Neuronal stem cell (in vitro differentiated cells): Measurements from ENCODE around the gene ACTL10.
A peak's percentile ranks its signal among the peaks of the same experiment; 100 is the strongest.

ENCODE experiments used
- DNase-seq: peaks from one replicate; pipeline ENCODE4 v3.0.0-alpha.2; 2013; ENCODE audit warnings: low spot score
- H2AFZ ChIP-seq: one replicate; pipeline ENCODE4 v1.6.1; 2013; ENCODE audit warnings: mild to moderate bottlenecking, low read length, inconsistent platforms
- H2AK5ac ChIP-seq: 2 replicates; pipeline ENCODE4 v1.6.1; 2013; ENCODE audit warnings: low read depth, mild to moderate bottlenecking, inconsistent platforms, low read length, moderate library complexity, mixed read lengths
- H2BK120ac ChIP-seq: 2 replicates; pipeline ENCODE4 v1.6.1; 2013; ENCODE audit warnings: low read depth, mild to moderate bottlenecking, inconsistent platforms, low read length, moderate library complexity, mixed read lengths
- H2BK12ac ChIP-seq: one replicate; pipeline ENCODE4 v1.6.1; 2013; ENCODE audit warnings: low read length, inconsistent platforms
- H2BK15ac ChIP-seq: 2 replicates; pipeline ENCODE4 v1.6.1; 2013; ENCODE audit warnings: mild to moderate bottlenecking, low read length, inconsistent platforms, mixed read lengths
- H2BK5ac ChIP-seq: one replicate; pipeline ENCODE4 v1.6.1; 2013; ENCODE audit warnings: inconsistent platforms, mild to moderate bottlenecking, low read length, moderate library complexity
- H3K14ac ChIP-seq: one replicate; pipeline ENCODE4 v1.6.1; 2013; ENCODE audit warnings: low read length, inconsistent platforms
- H3K18ac ChIP-seq: 2 replicates; pipeline ENCODE4 v1.6.1; 2013; ENCODE audit warnings: low read length, inconsistent platforms
- H3K23ac ChIP-seq: 2 replicates; pipeline ENCODE4 v1.6.1; 2013; ENCODE audit warnings: low read depth, mild to moderate bottlenecking, mixed read lengths, low read length, inconsistent platforms; ENCODE audit not compliant: poor library complexity
- H3K27ac ChIP-seq: replicated peaks from 3 replicates; pipeline ENCODE4 v1.5.1; 2013; ENCODE audit warnings: low read length, inconsistent platforms
- H3K27me3 ChIP-seq, 3 experiments: 2 replicates each; pipeline ENCODE4 v1.6.1; 2013; ENCODE audit warnings: low read length in 3 of 3, mild to moderate bottlenecking in 2 of 3, inconsistent platforms in 1 of 3, low read depth in 1 of 3, mixed read lengths in 1 of 3, moderate library complexity in 1 of 3; ENCODE audit not compliant: control insufficient read depth in 3 of 3, insufficient read depth in 3 of 3
- H3K36me3 ChIP-seq, 2 donors: replicated peaks in 1 of 2; 2 replicates each; pipeline ENCODE4 v1.6.1; 2013; ENCODE audit warnings: low read length in 2 of 2; ENCODE audit not compliant: control insufficient read depth in 2 of 2, insufficient read depth in 2 of 2
- H3K4ac ChIP-seq: 2 replicates; pipeline ENCODE4 v1.6.1; 2013; ENCODE audit warnings: inconsistent platforms, mild to moderate bottlenecking, low read length, moderate library complexity
- H3K4me1 ChIP-seq, 2 donors: 1 replicate in 1 of 2; 2 replicates in 1 of 2; pipeline ENCODE4 v1.6.1; 2013; ENCODE audit warnings: low read length in 2 of 2, low read depth in 1 of 2; ENCODE audit not compliant: control insufficient read depth in 2 of 2, insufficient read depth in 1 of 2
- H3K4me2 ChIP-seq: one replicate; pipeline ENCODE4 v1.6.1; 2013; ENCODE audit warnings: mild to moderate bottlenecking, low read length, inconsistent platforms; ENCODE audit not compliant: insufficient read depth, poor library complexity, severe bottlenecking
- H3K4me3 ChIP-seq, 2 donors: 2 replicates each; pipeline ENCODE4 v1.5.1; 2013; ENCODE audit warnings: low read length in 2 of 2, mild to moderate bottlenecking in 2 of 2, inconsistent platforms in 1 of 2, moderate library complexity in 1 of 2
- H3K79me1 ChIP-seq: one replicate; pipeline ENCODE4 v1.6.1; 2013; ENCODE audit warnings: low read depth, mild to moderate bottlenecking, inconsistent platforms, low read length, moderate library complexity
- H3K9ac ChIP-seq: one replicate; pipeline ENCODE4 v1.6.1; 2013; ENCODE audit warnings: mild to moderate bottlenecking, low read depth, low read length, inconsistent platforms; ENCODE audit not compliant: poor library complexity
- H3K9me3 ChIP-seq, 2 donors: replicated peaks in 1 of 2; 2 replicates each; pipeline versions ENCODE3 to v1.6.1; 2013; ENCODE audit warnings: low read length in 2 of 2, mild to moderate bottlenecking in 2 of 2, inconsistent platforms in 1 of 2, low read depth in 1 of 2, mixed read lengths in 1 of 2, moderate library complexity in 1 of 2; ENCODE audit not compliant: control insufficient read depth in 2 of 2, insufficient read depth in 1 of 2
- H4K8ac ChIP-seq: one replicate; pipeline ENCODE4 v1.6.1; 2013; ENCODE audit warnings: low read depth, mild to moderate bottlenecking, inconsistent platforms, low read length, moderate library complexity
- H4K91ac ChIP-seq: one replicate; pipeline ENCODE4 v1.6.1; 2013; ENCODE audit warnings: low read length, low read depth, mild to moderate bottlenecking, inconsistent platforms; ENCODE audit not compliant: poor library complexity
- WGBS, 2 donors: extraction: QIAGEN DNeasy Blood & Tissue Kit; methylation state at CpG; one replicate each; pipeline ENCODE4 v1.1.7; 2013; ENCODE audit warnings: missing lambda C conversion rate in 2 of 2, mixed read lengths in 1 of 2; ENCODE audit not compliant: insufficient read length in 2 of 2, insufficient replicate concordance in 1 of 2; ENCODE audit errors: extremely low coverage in 2 of 2; 5-methylcytosine and 5-hydroxymethylcytosine counted together

The ACTL10 gene

GRCh38 chr20:33686100-33686983, 19.6 kb downstream of the ACTL10 start, which contains the start of gene E2F1:
TSS of gene E2F1 (minus strand) at chr20:33686385. CDS start at chr20:33686264, 121 bp downstream.
- Histone ChIP-seq H4K8ac (no peak within 1 kb of the TSS), H2AFZ (peak within 1 kb of the TSS; percentile 84), H2BK12ac (peak within 1 kb of the TSS; percentile 0), H2BK15ac (peak within 1 kb of the TSS; percentile 69), H3K9ac (peak within 1 kb of the TSS; percentile 74), H3K4ac (peak within 1 kb of the TSS; percentile 77), H3K14ac (no peak within 1 kb of the TSS), H3K27ac (peak within 1 kb of the TSS; percentile 75), H2BK120ac (peak within 1 kb of the TSS; percentile 74), H3K79me1 (peaks cover 2% of the 10 kb centered on the region), H3K27me3 (peaks cover 0 to 12% (median 0%) of the 10 kb centered on the region in 3 experiments), H3K9me3 (no peaks in the 10 kb centered on the region), H2AK5ac (peak within 1 kb of the TSS; percentile 84), H3K4me3 (peak within 1 kb of the TSS; percentile 86 to 94), H3K23ac (peak within 1 kb of the TSS; percentile 48), H4K91ac (no peak within 1 kb of the TSS), H3K4me2 (peak within 1 kb of the TSS; percentile 74), H2BK5ac (peak within 1 kb of the TSS; percentile 26), H3K36me3 (peaks cover 0 to 25% of the 10 kb centered on the region in 2 donors), H3K18ac (peak within 1 kb of the TSS; percentile 88), H3K4me1 (peaks cover 13 to 15% of the 10 kb centered on the region in 2 donors)
- no CpG with 5 or more reads among the region's 101 CpGs for WGBS, 2 donors
- peak; percentile 95 for DNase-seq

GRCh38 chr20:33686984-33687366, 20.2 kb downstream of the ACTL10 start:
- peak overlapping the region; percentile 42 to 69 for H3K4me3 ChIP-seq
- peak overlapping the region; percentile 69 for H2BK15ac ChIP-seq

GRCh38 chr20:33687370-33687915, 20.7 kb downstream of the ACTL10 start:
- Histone ChIP-seq H3K27ac (no peak overlapping the region), H3K4me2 (no peak overlapping the region), H4K91ac (no peak overlapping the region), H3K23ac (no peak overlapping the region), H3K4me1 (peaks cover 12 to 15% of the 10 kb centered on the region in 2 donors), H3K79me1 (peaks cover 2% of the 10 kb centered on the region), H2BK5ac (no peak overlapping the region), H3K9me3 (no peaks in the 10 kb centered on the region), H2AFZ (peak overlapping the region; percentile 41), H2BK120ac (no peak overlapping the region), H2BK15ac (no peak overlapping the region), H3K18ac (no peak overlapping the region), H3K14ac (no peak overlapping the region), H2BK12ac (peak overlapping the region; percentile 0), H2AK5ac (peak overlapping the region; percentile 84), H3K36me3 (peaks cover 0 to 14% of the 10 kb centered on the region in 2 donors), H3K4me3 (no peak overlapping the region), H3K27me3 (peaks cover 0 to 12% (median 0%) of the 10 kb centered on the region in 3 experiments), H3K9ac (no peak overlapping the region), H4K8ac (no peak overlapping the region), H3K4ac (no peak overlapping the region)
- WGBS, 2 donors: no CpG with 5 or more reads among the region's 8 CpGs
- DNase-seq: no peak

More at GRCh38 chr20:33686984-33687366, 20.2 kb downstream of the ACTL10 start:
- Histone ChIP-seq H3K18ac (peak overlapping the region; percentile 88), H2BK120ac (peak overlapping the region; percentile 74), H3K4me2 (peak overlapping the region; percentile 67), H3K4ac (peak overlapping the region; percentile 77), H3K14ac (no peak overlapping the region), H3K27me3 (peaks cover 0 to 12% (median 0%) of the 10 kb centered on the region in 3 experiments), H3K36me3 (peaks cover 0 to 19% of the 10 kb centered on the region in 2 donors), H2AFZ (peak overlapping the region; percentile 84), H3K79me1 (peaks cover 2% of the 10 kb centered on the region), H3K4me1 (peaks cover 12 to 15% of the 10 kb centered on the region in 2 donors), H3K9me3 (no peaks in the 10 kb centered on the region), H3K27ac (no peak overlapping the region), H2BK12ac (peak overlapping the region; percentile 0), H2AK5ac (peak overlapping the region; percentile 84), H2BK5ac (no peak overlapping the region), H3K9ac (no peak overlapping the region), H4K8ac (no peak overlapping the region), H4K91ac (no peak overlapping the region), H3K23ac (peak overlapping the region; percentile 48)
- WGBS, 2 donors: no CpG with 5 or more reads among the region's 14 CpGs
- DNase-seq: no peak
